ENCODE results near the gene CTXND2. TPM values are rescaled to one million over a fixed set of nuclear protein-coding genes. Genes with fewer than 3 reads are reported as not detected.

The CTXND2 gene
- not detected in 2 replicates for total RNA-seq

DNA sequence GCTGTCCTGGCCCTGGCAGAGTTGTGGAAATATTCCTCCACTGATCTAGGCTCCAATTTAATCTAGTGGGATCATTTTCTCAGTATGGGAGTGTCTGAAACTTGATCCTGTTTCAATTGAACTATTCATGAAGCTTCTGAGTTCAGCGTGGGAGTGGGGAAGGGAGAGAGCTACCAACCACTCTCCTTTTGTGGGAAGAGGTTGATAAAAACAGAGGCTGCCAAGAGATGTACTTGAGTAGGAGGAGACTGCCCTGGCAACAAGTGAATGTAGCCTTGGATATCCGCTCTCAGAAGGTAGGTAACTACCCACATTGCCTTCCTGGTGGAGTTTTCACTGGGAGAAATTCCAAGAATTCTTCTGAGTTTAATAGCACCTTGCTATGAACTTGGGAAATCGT is at the start of gene CTXND2:
TSS of gene CTXND2 (plus strand) at position 119 of the 400 bp plus-strand sequence. CDS start 25,179 bp downstream, outside the sequence.

DNA sequence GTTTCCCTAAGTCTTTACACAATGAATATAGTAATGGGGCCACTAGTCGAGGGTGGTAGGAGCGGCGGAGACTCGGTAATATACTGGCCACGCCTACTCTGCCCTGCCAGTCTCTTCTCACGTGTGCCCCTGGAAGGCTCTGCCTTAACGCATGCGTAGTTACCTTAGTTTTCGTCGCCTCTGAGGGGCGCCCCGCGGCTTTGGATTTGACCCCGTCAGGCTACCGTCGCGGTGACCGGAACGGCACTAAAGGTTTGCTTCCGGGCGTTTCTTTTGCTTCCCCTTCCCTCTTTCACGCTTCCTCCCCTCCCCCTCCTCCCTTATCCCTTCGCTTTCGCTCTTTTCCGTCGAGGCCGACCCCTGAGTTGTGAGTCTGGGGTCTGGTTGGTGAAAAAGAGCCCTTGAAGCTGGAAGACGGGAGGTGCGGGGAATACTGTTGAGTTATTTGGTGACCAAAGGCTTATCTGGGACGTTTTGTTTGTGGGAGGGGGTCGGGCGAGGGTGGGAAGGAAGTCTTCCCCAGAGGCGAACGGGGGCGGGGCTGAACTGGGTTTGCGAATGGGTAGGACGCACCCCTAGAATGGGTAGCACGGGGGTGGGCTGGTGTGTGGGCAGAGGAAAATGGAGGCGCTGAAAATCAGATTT is 39.3 kb downstream of the CTXND2 start, which contains the start of gene SETDB1:
TSS of gene SETDB1 (plus strand) at position 267 of the 645 bp plus-strand sequence. CDS start 1,352 bp downstream, outside the sequence.

Other genes starting within 250 kb of the CTXND2 start
- gene GOLPH3L, start 190.0 kb upstream of the CTXND2 start, total RNA-seq, result 7.9 and 18.1 TPM in 2 replicates
- 0.13 TPM in 1 of 2 replicates, not detected in the other for gene HORMAD1, start 166.2 kb upstream of the CTXND2 start, total RNA-seq
- gene CTSS, start 121.4 kb upstream of the CTXND2 start, total RNA-seq, result 45.8 and 116 TPM in 2 replicates
- gene CTSK, start 78.9 kb upstream of the CTXND2 start, total RNA-seq, result 0.81 and 2.5 TPM in 2 replicates
- 12.6 and 38.4 TPM in 2 replicates for gene ARNT, start 10.5 kb upstream of the CTXND2 start, total RNA-seq
- gene SETDB1, start 39.2 kb downstream of the CTXND2 start, total RNA-seq, result 24.6 and 44.6 TPM in 2 replicates
- gene CERS2, start 87.7 kb downstream of the CTXND2 start, total RNA-seq, result 59.3 and 89.7 TPM in 2 replicates
- not detected in 2 replicates for gene ANXA9, start 95.2 kb downstream of the CTXND2 start, total RNA-seq
- gene MINDY1, start 119.8 kb downstream of the CTXND2 start, total RNA-seq, result 7.9 and 12.6 TPM in 2 replicates
- 5.0 and 5.7 TPM in 2 replicates for gene PRUNE1, start 121.3 kb downstream of the CTXND2 start, total RNA-seq
- gene BNIPL, start 149.4 kb downstream of the CTXND2 start, total RNA-seq, result under 0.01 and 0.57 TPM in 2 replicates
- gene C1orf56, start 160.6 kb downstream of the CTXND2 start, total RNA-seq, result 0.63 and 1.5 TPM in 2 replicates
- gene CDC42SE1, start 172.5 kb downstream of the CTXND2 start, total RNA-seq, result 49.4 and 59.4 TPM in 2 replicates
- gene MLLT11, start 173.3 kb downstream of the CTXND2 start, total RNA-seq, result 1.1 and 2.0 TPM in 2 replicates
- gene GABPB2, start 183.6 kb downstream of the CTXND2 start, total RNA-seq, result 3.2 and 10.3 TPM in 2 replicates